GM18861 (cell line): Measurements from ENCODE around the gene PARD3.
"Not testable (repeated sequence)": the region's sequence is repeated elsewhere in the genome, so short reads cannot be mapped to it uniquely, and the experiment has no call there.

Experiments used
- ATAC-seq: cut with Tn5 transposase; IDR thresholded peaks from one replicate; pipeline ENCODE4 v1.9.1; 2021; ENCODE audit not compliant: unreplicated experiment

Gene PARD3

GRCh38 chr10:34475274-34475646 lies 339.8 kb downstream of the PARD3 start:
- ATAC-seq: no peak

GRCh38 chr10:34474555-34475273 lies 340.4 kb downstream of the PARD3 start:
- no peak for ATAC-seq

GRCh38 chr10:34474009-34474376 lies 341.1 kb downstream of the PARD3 start:
- no peak for ATAC-seq

GRCh38 chr10:34473174-34474008 lies 341.7 kb downstream of the PARD3 start:
- ATAC-seq: no peak

- ATAC-seq: no peak
Measured at GRCh38 chr10:34470307-34470706, 344.8 kb downstream of the PARD3 start.

GRCh38 chr10:34469446-34469845 lies 345.6 kb downstream of the PARD3 start:
- ATAC-seq: no peak

GRCh38 chr10:34467902-34468301 lies 347.2 kb downstream of the PARD3 start:
- no peak for ATAC-seq

- no peak for ATAC-seq
Measured at GRCh38 chr10:34467364-34467763, 347.7 kb downstream of the PARD3 start.

GRCh38 chr10:34465678-34466077 lies 349.4 kb downstream of the PARD3 start:
- ATAC-seq: no peak

- no peak for ATAC-seq
Measured at GRCh38 chr10:34464591-34464990, 350.5 kb downstream of the PARD3 start.

GRCh38 chr10:34464000-34464399 lies 351.1 kb downstream of the PARD3 start:
- ATAC-seq: no peak

- no peak for ATAC-seq
Measured at GRCh38 chr10:34462993-34463392, 352.1 kb downstream of the PARD3 start.

GRCh38 chr10:34462056-34462455 lies 353.0 kb downstream of the PARD3 start:
- ATAC-seq: no peak

- ATAC-seq: no peak
Measured at GRCh38 chr10:34454590-34455261, 360.4 kb downstream of the PARD3 start.

- ATAC-seq: no peak
Measured at GRCh38 chr10:34449836-34450235, 365.3 kb downstream of the PARD3 start.

- ATAC-seq: no peak
Measured at GRCh38 chr10:34446049-34446448, 369.0 kb downstream of the PARD3 start.

- no peak for ATAC-seq
Measured at GRCh38 chr10:34444223-34445183, 370.6 kb downstream of the PARD3 start.

- not testable (repeated sequence) for ATAC-seq
Measured at GRCh38 chr10:34439386-34439785, 375.7 kb downstream of the PARD3 start.

GRCh38 chr10:34438741-34439140 lies 376.4 kb downstream of the PARD3 start:
- ATAC-seq: no peak

- ATAC-seq: no peak
Measured at GRCh38 chr10:34437906-34438305, 377.2 kb downstream of the PARD3 start.

GRCh38 chr10:34434119-34434594 lies 380.9 kb downstream of the PARD3 start:
- no peak for ATAC-seq
